ENCODE results near the gene WFS1.

Gene WFS1

GRCh38 chr4:6345096-6345830 lies 75.6 kb downstream of the WFS1 start:
- Histone ChIP-seq H3K27ac (ENCODE audit: low read depth, low read length) (no peak overlapping the region), H3K4me1 (ENCODE audit: control insufficient read depth in 1 of 2, insufficient read depth in 2 of 2, low read length in 2 of 2) (no peaks in the 10 kb centered on the region), H3K27me3 (ENCODE audit: control insufficient read depth in 1 of 2, insufficient read depth in 2 of 2, low read length in 2 of 2) (no peaks in the 10 kb centered on the region), H3K4me3 (ENCODE audit: low read depth in 1 of 2, low read length in 2 of 2) (no peak overlapping the region), H3K9ac (ENCODE audit: low read depth in 1 of 2, low read length in 2 of 2) (no peak overlapping the region), H3K36me3 (ENCODE audit: control insufficient read depth in 1 of 2, insufficient read depth in 2 of 2, low read length in 2 of 2) (no peaks in the 10 kb centered on the region), H3K9me3 (ENCODE audit: control insufficient read depth in 1 of 2, low read length in 2 of 2) (no peaks in the 10 kb centered on the region)

- H3K27me3 ChIP-seq (ENCODE audit: control insufficient read depth in 1 of 2, insufficient read depth in 2 of 2, low read length in 2 of 2), result no peaks in the 10 kb centered on the region
- no peak overlapping the region for H3K9ac ChIP-seq (ENCODE audit: low read depth in 1 of 2, low read length in 2 of 2)
- H3K36me3 ChIP-seq (ENCODE audit: control insufficient read depth in 1 of 2, insufficient read depth in 2 of 2, low read length in 2 of 2), result no peaks in the 10 kb centered on the region
- no peak overlapping the region for H3K27ac ChIP-seq (ENCODE audit: low read depth, low read length)
- no peaks in the 10 kb centered on the region for H3K9me3 ChIP-seq (ENCODE audit: control insufficient read depth in 1 of 2, low read length in 2 of 2)
- H3K4me1 ChIP-seq (ENCODE audit: control insufficient read depth in 1 of 2, insufficient read depth in 2 of 2, low read length in 2 of 2), result no peaks in the 10 kb centered on the region
- no peak overlapping the region for H3K4me3 ChIP-seq (ENCODE audit: low read depth in 1 of 2, low read length in 2 of 2)
Measured at GRCh38 chr4:6345866-6346265, 76.2 kb downstream of the WFS1 start.

- Histone ChIP-seq H3K27ac (ENCODE audit: low read depth, low read length) (no peak overlapping the region), H3K36me3 (ENCODE audit: control insufficient read depth in 1 of 2, insufficient read depth in 2 of 2, low read length in 2 of 2) (no peaks in the 10 kb centered on the region), H3K27me3 (ENCODE audit: control insufficient read depth in 1 of 2, insufficient read depth in 2 of 2, low read length in 2 of 2) (no peaks in the 10 kb centered on the region), H3K4me1 (ENCODE audit: control insufficient read depth in 1 of 2, insufficient read depth in 2 of 2, low read length in 2 of 2) (no peaks in the 10 kb centered on the region), H3K9me3 (ENCODE audit: control insufficient read depth in 1 of 2, low read length in 2 of 2) (no peaks in the 10 kb centered on the region), H3K4me3 (ENCODE audit: low read depth in 1 of 2, low read length in 2 of 2) (no peak overlapping the region), H3K9ac (ENCODE audit: low read depth in 1 of 2, low read length in 2 of 2) (no peak overlapping the region)
Measured at GRCh38 chr4:6346373-6347110, 76.9 kb downstream of the WFS1 start.

- Histone ChIP-seq H3K4me1 (ENCODE audit: control insufficient read depth in 1 of 2, insufficient read depth in 2 of 2, low read length in 2 of 2) (no peaks in the 10 kb centered on the region), H3K36me3 (ENCODE audit: control insufficient read depth in 1 of 2, insufficient read depth in 2 of 2, low read length in 2 of 2) (no peaks in the 10 kb centered on the region), H3K9me3 (ENCODE audit: control insufficient read depth in 1 of 2, low read length in 2 of 2) (no peaks in the 10 kb centered on the region), H3K9ac (ENCODE audit: low read depth in 1 of 2, low read length in 2 of 2) (no peak overlapping the region), H3K27ac (ENCODE audit: low read depth, low read length) (no peak overlapping the region), H3K4me3 (ENCODE audit: low read depth in 1 of 2, low read length in 2 of 2) (no peak overlapping the region), H3K27me3 (ENCODE audit: control insufficient read depth in 1 of 2, insufficient read depth in 2 of 2, low read length in 2 of 2) (no peaks in the 10 kb centered on the region)
Measured at GRCh38 chr4:6347511-6348045, 77.9 kb downstream of the WFS1 start.

- Histone ChIP-seq H3K9me3 (ENCODE audit: control insufficient read depth in 1 of 2, low read length in 2 of 2) (no peaks in the 10 kb centered on the region), H3K27ac (ENCODE audit: low read depth, low read length) (no peak overlapping the region), H3K4me1 (ENCODE audit: control insufficient read depth in 1 of 2, insufficient read depth in 2 of 2, low read length in 2 of 2) (no peaks in the 10 kb centered on the region), H3K36me3 (ENCODE audit: control insufficient read depth in 1 of 2, insufficient read depth in 2 of 2, low read length in 2 of 2) (no peaks in the 10 kb centered on the region), H3K9ac (ENCODE audit: low read depth in 1 of 2, low read length in 2 of 2) (no peak overlapping the region), H3K4me3 (ENCODE audit: low read depth in 1 of 2, low read length in 2 of 2) (no peak overlapping the region), H3K27me3 (ENCODE audit: control insufficient read depth in 1 of 2, insufficient read depth in 2 of 2, low read length in 2 of 2) (no peaks in the 10 kb centered on the region)
Measured at GRCh38 chr4:6348408-6348807, 78.8 kb downstream of the WFS1 start.

- Histone ChIP-seq H3K9me3 (ENCODE audit: control insufficient read depth in 1 of 2, low read length in 2 of 2) (no peaks in the 10 kb centered on the region), H3K27me3 (ENCODE audit: control insufficient read depth in 1 of 2, insufficient read depth in 2 of 2, low read length in 2 of 2) (no peaks in the 10 kb centered on the region)
Measured at GRCh38 chr4:6349896-6350603, 80.4 kb downstream of the WFS1 start.

DNA sequence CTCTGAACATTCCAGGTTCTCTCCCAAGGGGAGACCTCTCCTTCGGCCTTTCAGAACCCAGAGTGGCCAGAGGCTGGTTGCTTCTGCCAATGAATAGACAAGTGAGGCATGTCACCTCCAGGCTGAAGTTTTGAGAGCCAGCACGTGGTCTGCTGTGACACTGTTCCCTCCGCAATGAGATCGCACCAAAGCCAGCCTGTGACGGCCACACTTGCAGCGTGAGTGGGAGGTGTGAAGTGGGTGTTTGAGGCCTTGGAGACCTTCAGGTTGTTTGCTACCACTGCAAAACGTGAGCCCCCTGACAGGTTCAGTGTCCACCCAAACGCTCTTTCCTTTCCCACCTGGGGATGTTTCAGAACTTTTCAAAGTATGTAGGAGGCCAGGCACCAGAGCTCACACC lies 81.0 kb downstream of the WFS1 start:
- no peaks in the 10 kb centered on the region for H3K4me1 ChIP-seq (ENCODE audit: control insufficient read depth in 1 of 2, insufficient read depth in 2 of 2, low read length in 2 of 2)
- H3K4me3 ChIP-seq (ENCODE audit: low read depth in 1 of 2, low read length in 2 of 2), result no peak overlapping the region
- H3K27ac ChIP-seq (ENCODE audit: low read depth, low read length), result no peak overlapping the region
- no peaks in the 10 kb centered on the region for H3K27me3 ChIP-seq (ENCODE audit: control insufficient read depth in 1 of 2, insufficient read depth in 2 of 2, low read length in 2 of 2)
- no peak overlapping the region for H3K9ac ChIP-seq (ENCODE audit: low read depth in 1 of 2, low read length in 2 of 2)
- no peaks in the 10 kb centered on the region for H3K36me3 ChIP-seq (ENCODE audit: control insufficient read depth in 1 of 2, insufficient read depth in 2 of 2, low read length in 2 of 2)
- H3K9me3 ChIP-seq (ENCODE audit: control insufficient read depth in 1 of 2, low read length in 2 of 2), result no peaks in the 10 kb centered on the region

More at GRCh38 chr4:6349896-6350603, 80.4 kb downstream of the WFS1 start:
- Histone ChIP-seq H3K36me3 (ENCODE audit: control insufficient read depth in 1 of 2, insufficient read depth in 2 of 2, low read length in 2 of 2) (no peaks in the 10 kb centered on the region), H3K9ac (ENCODE audit: low read depth in 1 of 2, low read length in 2 of 2) (no peak overlapping the region), H3K4me3 (ENCODE audit: low read depth in 1 of 2, low read length in 2 of 2) (no peak overlapping the region), H3K27ac (ENCODE audit: low read depth, low read length) (no peak overlapping the region), H3K4me1 (ENCODE audit: control insufficient read depth in 1 of 2, insufficient read depth in 2 of 2, low read length in 2 of 2) (no peaks in the 10 kb centered on the region)

- H3K4me1 ChIP-seq (ENCODE audit: control insufficient read depth in 1 of 2, insufficient read depth in 2 of 2, low read length in 2 of 2), result no peaks in the 10 kb centered on the region
- H3K27ac ChIP-seq (ENCODE audit: low read depth, low read length), result no peak overlapping the region
- H3K9ac ChIP-seq (ENCODE audit: low read depth in 1 of 2, low read length in 2 of 2), result no peak overlapping the region
- no peaks in the 10 kb centered on the region for H3K9me3 ChIP-seq (ENCODE audit: control insufficient read depth in 1 of 2, low read length in 2 of 2)
- H3K4me3 ChIP-seq (ENCODE audit: low read depth in 1 of 2, low read length in 2 of 2), result no peak overlapping the region
- H3K36me3 ChIP-seq (ENCODE audit: control insufficient read depth in 1 of 2, insufficient read depth in 2 of 2, low read length in 2 of 2), result no peaks in the 10 kb centered on the region
- no peaks in the 10 kb centered on the region for H3K27me3 ChIP-seq (ENCODE audit: control insufficient read depth in 1 of 2, insufficient read depth in 2 of 2, low read length in 2 of 2)
Measured at GRCh38 chr4:6351246-6352000, 81.8 kb downstream of the WFS1 start.

- H3K36me3 ChIP-seq (ENCODE audit: control insufficient read depth in 1 of 2, insufficient read depth in 2 of 2, low read length in 2 of 2), result no peaks in the 10 kb centered on the region
- no peaks in the 10 kb centered on the region for H3K9me3 ChIP-seq (ENCODE audit: control insufficient read depth in 1 of 2, low read length in 2 of 2)
- H3K4me1 ChIP-seq (ENCODE audit: control insufficient read depth in 1 of 2, insufficient read depth in 2 of 2, low read length in 2 of 2), result no peaks in the 10 kb centered on the region
- no peak overlapping the region for H3K9ac ChIP-seq (ENCODE audit: low read depth in 1 of 2, low read length in 2 of 2)
- H3K4me3 ChIP-seq (ENCODE audit: low read depth in 1 of 2, low read length in 2 of 2), result no peak overlapping the region
- no peaks in the 10 kb centered on the region for H3K27me3 ChIP-seq (ENCODE audit: control insufficient read depth in 1 of 2, insufficient read depth in 2 of 2, low read length in 2 of 2)
- no peak overlapping the region for H3K27ac ChIP-seq (ENCODE audit: low read depth, low read length)
Measured at GRCh38 chr4:6352031-6352692, 82.5 kb downstream of the WFS1 start.

Data from duodenal mucosa (tissue), 2 donors.